ENCODE results near the gene ZMIZ2. TPM values are rescaled to one million over a fixed set of nuclear protein-coding genes. Genes with fewer than 3 reads are reported as not detected.

The ZMIZ2 gene
- total RNA-seq, 2 donors from 2014 or later = 23.4 to 38.9 TPM

- Histone ChIP-seq H3K27me3 (replicated peaks; ENCODE audit: insufficient read depth) (no peaks in the 10 kb centered on the region), H3K36me3 (peaks cover 5% of the 10 kb centered on the region), H3K27ac (no peak overlapping the region), H3K4me3 (no peak overlapping the region), H3K4me1 (ENCODE audit: control insufficient read depth in 1 of 2, low read depth in 2 of 2) (peaks cover 22 to 45% of the 10 kb centered on the region in 2 donors), H3K9me3 (no peaks in the 10 kb centered on the region)
- no peak for TF ChIP-seq CTCF (IDR thresholded peaks at IDR 0.05)
- DNase-seq (ENCODE audit: low spot score) = no peak
- no peak for ATAC-seq (ENCODE audit: insufficient number of reproducible peaks, low FRiP score, low read depth)
These were observed 4.2 kb downstream of the ZMIZ2 start for GRCh38 chr7:44752822-44753221.

GRCh38 chr7:44754802-44755697 is 6.4 kb downstream of the ZMIZ2 start:
- Histone ChIP-seq H3K27ac (peak overlapping the region; percentile 30 to 34), H3K4me1 (ENCODE audit: control insufficient read depth in 1 of 2, low read depth in 2 of 2) (peaks cover 19 to 36% of the 10 kb centered on the region in 2 donors), H3K4me3 (no peak overlapping the region), H3K36me3 (peaks cover 19% of the 10 kb centered on the region), H3K9me3 (no peaks in the 10 kb centered on the region), H3K27me3 (replicated peaks; ENCODE audit: insufficient read depth) (no peaks in the 10 kb centered on the region)
- DNase-seq (ENCODE audit: low spot score) (no peak), ATAC-seq (ENCODE audit: insufficient number of reproducible peaks, low FRiP score, low read depth) (no peak)
- TF ChIP-seq CTCF (IDR thresholded peaks at IDR 0.05) = no peak

GRCh38 chr7:44755698-44756627 is 7.3 kb downstream of the ZMIZ2 start:
- no peak for TF ChIP-seq CTCF (IDR thresholded peaks at IDR 0.05)
- H3K27ac ChIP-seq = peak overlapping the region; percentile 30 to 34
- H3K27me3 ChIP-seq (replicated peaks; ENCODE audit: insufficient read depth) = no peaks in the 10 kb centered on the region
- peaks cover 26% of the 10 kb centered on the region for H3K36me3 ChIP-seq
- no peaks in the 10 kb centered on the region for H3K9me3 ChIP-seq
- no peak overlapping the region for H3K4me3 ChIP-seq
- DNase-seq (ENCODE audit: low spot score) = no peak
- no peak for ATAC-seq (ENCODE audit: insufficient number of reproducible peaks, low FRiP score, low read depth)
- peaks cover 16 to 26% of the 10 kb centered on the region in 2 donors for H3K4me1 ChIP-seq (ENCODE audit: control insufficient read depth in 1 of 2, low read depth in 2 of 2)

- H3K36me3 ChIP-seq = peaks cover 30% of the 10 kb centered on the region
- no peaks in the 10 kb centered on the region for H3K9me3 ChIP-seq
- H3K27me3 ChIP-seq (replicated peaks; ENCODE audit: insufficient read depth) = no peaks in the 10 kb centered on the region
- DNase-seq (ENCODE audit: low spot score) = no peak
- H3K27ac ChIP-seq = no peak overlapping the region
- ATAC-seq (ENCODE audit: insufficient number of reproducible peaks, low FRiP score, low read depth) = no peak
- H3K4me1 ChIP-seq (ENCODE audit: control insufficient read depth in 1 of 2, low read depth in 2 of 2) = peaks cover 12 to 24% of the 10 kb centered on the region in 2 donors
- TF ChIP-seq CTCF (IDR thresholded peaks at IDR 0.05) = no peak
- H3K4me3 ChIP-seq = no peak overlapping the region
These were observed 8.3 kb downstream of the ZMIZ2 start for GRCh38 chr7:44756904-44757303.

- Histone ChIP-seq H3K4me3 (no peak overlapping the region), H3K27ac (no peak overlapping the region), H3K9me3 (no peaks in the 10 kb centered on the region), H3K27me3 (replicated peaks; ENCODE audit: insufficient read depth) (no peaks in the 10 kb centered on the region), H3K4me1 (ENCODE audit: control insufficient read depth in 1 of 2, low read depth in 2 of 2) (peaks cover 12 to 24% of the 10 kb centered on the region in 2 donors), H3K36me3 (peaks cover 30% of the 10 kb centered on the region)
- DNase-seq (ENCODE audit: low spot score) (no peak), ATAC-seq (ENCODE audit: insufficient number of reproducible peaks, low FRiP score, low read depth) (no peak)
- TF ChIP-seq CTCF (IDR thresholded peaks at IDR 0.05) = no peak
These were observed 8.7 kb downstream of the ZMIZ2 start for GRCh38 chr7:44757311-44757710.

Measured in thoracic aorta (tissue), 2 donors.